Pulmonary artery endothelial cell (primary cell): ENCODE measurements around the gene AKR1C3. TPM values are rescaled to one million over a fixed set of nuclear protein-coding genes. Genes with fewer than 3 reads are reported as not detected.
"Not testable (repeated sequence)": the region's sequence is repeated elsewhere in the genome, so short reads cannot be mapped to it uniquely, and the experiment has no call there.

Source experiments
- DNase-seq: peaks from one replicate; pipeline ENCODE4 v3.0.0-alpha.2; 2011; ENCODE audit warnings: low read depth, low spot score
- total RNA-seq: library from RNA; depleted of rRNA; stranded (reverse); fragments of >200 nt; gene quantifications from 2 replicates; pipeline ENCODE4 v1.2.3, GENCODE V29; 2014

AKR1C3 gene
- total RNA-seq, 1 donor from 2014 or later = 145 TPM

GRCh38 chr10:5136468-5137087 is 42.4 kb downstream of the AKR1C3 start:
- DNase-seq = no peak

DNA sequence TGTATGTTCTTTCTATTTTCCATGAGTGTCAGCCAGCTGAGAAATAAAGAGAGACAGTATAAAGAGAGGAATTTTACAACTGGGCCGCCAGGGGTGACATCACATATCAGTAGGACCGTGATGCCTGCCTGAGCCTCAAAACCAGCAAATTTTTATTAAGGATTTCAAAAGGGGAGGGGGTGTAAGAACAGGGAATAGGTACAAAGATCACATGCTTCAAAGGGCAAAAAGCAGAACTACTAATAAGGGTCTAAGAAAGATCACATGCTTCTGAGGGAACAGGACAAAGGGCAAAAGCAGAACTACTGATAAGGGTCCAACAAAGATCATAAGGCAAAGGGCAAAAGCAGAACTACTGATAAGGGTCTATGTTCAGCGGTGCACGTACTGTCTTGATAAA is 43.5 kb downstream of the AKR1C3 start:
- DNase-seq = not testable (repeated sequence)

- no peak for DNase-seq
These were observed 48.0 kb downstream of the AKR1C3 start for GRCh38 chr10:5142199-5142598.

GRCh38 chr10:5143137-5143536 is 48.9 kb downstream of the AKR1C3 start:
- no peak for DNase-seq

- no peak for DNase-seq
These were observed 52.7 kb downstream of the AKR1C3 start for GRCh38 chr10:5146920-5147254.

DNA sequence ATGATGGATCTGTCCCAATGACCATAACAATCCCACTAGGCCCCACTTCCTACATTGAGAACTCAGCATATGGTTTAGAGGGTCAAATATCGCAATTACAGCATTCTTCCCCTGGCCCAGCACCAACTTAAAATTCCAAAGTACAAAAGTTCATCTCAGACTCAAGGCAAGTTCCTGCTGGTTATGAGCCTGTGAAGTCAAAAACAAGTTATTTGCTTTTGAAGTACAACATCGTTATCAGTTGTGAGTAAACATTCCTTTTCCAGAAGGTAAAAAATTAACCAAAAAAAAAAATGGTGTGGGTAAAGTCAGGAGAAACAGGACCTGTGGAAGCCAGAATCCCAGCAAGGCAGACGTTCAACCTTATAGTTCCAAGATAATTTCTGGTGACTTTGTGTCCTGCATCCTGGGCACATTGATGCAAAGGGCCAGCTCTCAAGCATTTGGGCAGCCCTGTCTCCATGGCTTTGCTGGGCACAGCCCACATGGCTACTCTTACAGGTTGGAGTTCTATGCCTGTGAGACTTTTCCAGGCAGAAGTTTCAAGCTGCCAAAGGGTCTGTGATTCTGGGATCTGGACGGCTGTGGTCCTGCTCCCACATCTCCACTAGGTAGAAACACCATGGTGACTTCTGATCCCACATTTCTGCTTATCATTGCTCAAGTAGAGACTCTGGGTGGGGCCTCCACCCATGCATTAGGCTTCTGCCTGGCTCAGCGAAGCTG is 53.2 kb downstream of the AKR1C3 start:
- DNase-seq = no peak

DNA sequence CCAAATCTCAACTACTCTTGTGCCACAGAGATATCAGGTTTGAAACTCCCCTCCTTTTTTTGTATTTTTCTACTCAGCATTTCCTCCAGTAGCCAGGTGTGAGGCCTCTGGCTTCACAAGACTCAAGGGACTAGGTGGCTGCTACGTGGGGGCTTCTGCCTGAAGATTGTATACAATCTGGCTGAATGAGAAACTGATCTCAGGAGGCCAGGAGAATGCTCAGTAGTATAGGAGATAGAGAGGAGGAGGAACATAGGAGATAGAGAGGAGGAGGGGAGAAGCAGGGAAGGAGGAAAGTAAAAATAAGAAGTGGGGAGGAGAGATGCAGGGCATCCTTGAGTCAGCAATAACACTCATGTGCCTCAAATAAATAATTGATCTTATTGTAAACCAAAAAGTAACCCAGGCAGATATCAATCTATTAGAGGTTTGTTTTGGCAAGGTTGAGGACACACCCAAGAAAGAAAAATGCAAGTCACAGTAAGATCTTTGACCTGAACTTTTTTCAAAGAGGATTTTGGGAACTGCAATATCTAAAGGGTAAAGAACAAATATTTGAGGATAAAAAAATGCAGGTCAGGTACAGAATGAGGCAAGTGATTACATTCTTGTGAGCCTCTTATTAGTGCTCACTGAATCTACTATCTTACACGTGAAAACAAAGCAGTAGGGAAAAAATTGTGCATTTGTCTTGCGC is 53.9 kb downstream of the AKR1C3 start:
- no peak for DNase-seq

- DNase-seq = no peak
These were observed 54.4 kb downstream of the AKR1C3 start for GRCh38 chr10:5148678-5149032.

GRCh38 chr10:5151076-5151475 is 56.9 kb downstream of the AKR1C3 start:
- DNase-seq = no peak

- DNase-seq = no peak
These were observed 61.7 kb downstream of the AKR1C3 start for GRCh38 chr10:5155951-5156350.

Other genes starting within 250 kb of the AKR1C3 start
- gene AKR1C1, start 131.0 kb upstream of the AKR1C3 start, total RNA-seq = 9.1 and 10.5 TPM in 2 replicates
- gene AKR1C2, start 90.6 kb upstream of the AKR1C3 start, total RNA-seq = 2.5 and 4.0 TPM in 2 replicates
- not detected in 2 replicates for gene AKR1C8, start 90.7 kb downstream of the AKR1C3 start, total RNA-seq
- not detected in 2 replicates for gene AKR1C4, start 102.4 kb downstream of the AKR1C3 start, total RNA-seq